ENCODE data around the gene PIAS1.

GRCh38 chr15:68191555-68191954 is 137.4 kb downstream of the PIAS1 start:
- TF ChIP-seq MAFK (IDR thresholded peaks at IDR 0.05; ENCODE audit: partially characterized antibody) = no peak
- no peak for TF ChIP-seq CTCF (IDR thresholded peaks at IDR 0.05)
- TF ChIP-seq RFX5 (IDR thresholded peaks at IDR 0.05) = no peak
- no peak for TF ChIP-seq HMGXB4 (CRISPR knock-in tag; IDR thresholded peaks at IDR 0.05; ENCODE audit: borderline replicate concordance)
- no peak for TF ChIP-seq RCOR1 (IDR thresholded peaks at IDR 0.05; ENCODE audit: low read depth, low read length)
- no peak for TF ChIP-seq NR3C1 (IDR thresholded peaks at IDR 0.05)
- TF ChIP-seq RAD21 (conservative IDR thresholded peaks at IDR 0.05 in 1 of 2, IDR thresholded peaks at IDR 0.05 in 1 of 2) = no peak
- no peak for TF ChIP-seq USF2 (IDR thresholded peaks at IDR 0.05)
- TF ChIP-seq KDM1A (IDR thresholded peaks at IDR 0.05; ENCODE audit: low read depth) = no peak
- no peak for TF ChIP-seq POLR2A (IDR thresholded peaks at IDR 0.05; ENCODE audit: low read length)
- no peak; the same call in 1 of the 2 replicates for TF ChIP-seq POLR2AphosphoS2 (conservative IDR thresholded peaks at IDR 0.05; ENCODE audit: low read length)
- no peak for TF ChIP-seq EP300 (IDR thresholded peaks at IDR 0.05)
- TF ChIP-seq ZC3H11A (IDR thresholded peaks at IDR 0.05) = no peak
- no peak for TF ChIP-seq PBX3 (IDR thresholded peaks at IDR 0.05)
